ENCODE data around the gene ABRAXAS1.

ABRAXAS1 gene

GRCh38 chr4:83449009-83449408 is 35.9 kb downstream of the ABRAXAS1 start:
- DNase-seq, result no peak

GRCh38 chr4:83440899-83441298 is 44.0 kb downstream of the ABRAXAS1 start:
- DNase-seq, result no peak

GRCh38 chr4:83440148-83440814 is 44.6 kb downstream of the ABRAXAS1 start:
- DNase-seq, result no peak

GRCh38 chr4:83438719-83439118 is 46.2 kb downstream of the ABRAXAS1 start:
- no peak for DNase-seq

- DNase-seq, result no peak
These were observed 48.2 kb downstream of the ABRAXAS1 start for GRCh38 chr4:83436680-83437079.

- no peak for DNase-seq
These were observed 53.7 kb downstream of the ABRAXAS1 start for GRCh38 chr4:83431200-83431599.

GRCh38 chr4:83418211-83418610 is 66.7 kb downstream of the ABRAXAS1 start:
- DNase-seq, result no peak

GRCh38 chr4:83417566-83417965 is 67.3 kb downstream of the ABRAXAS1 start:
- DNase-seq, result no peak

GRCh38 chr4:83413676-83414075 is 71.2 kb downstream of the ABRAXAS1 start:
- no peak for DNase-seq
